Esophagus muscularis mucosa (tissue), 4 donors: ENCODE data around the gene RAB1A. TPM values are rescaled to one million over a fixed set of nuclear protein-coding genes. Genes with fewer than 3 reads are reported as not detected.

Experiments used
- DNase-seq: peaks from one replicate; pipeline ENCODE4 v3.0.0-alpha.2; 2017; ENCODE audit errors: extremely low spot score
- H3K27ac ChIP-seq, 4 donors: fragments of 200-600 bp; sonication (generic); replicated peaks in 1 of 4; 1 replicate in 3 of 4; 2 replicates in 1 of 4; pipeline ENCODE4 v1.5.1; 2016 to 2019; ENCODE audit warnings: mild to moderate bottlenecking in 1 of 4
- H3K27me3 ChIP-seq, 4 donors: fragments of 200-600 bp; sonication (generic); one replicate each; pipeline versions ENCODE4 v1.5.1 to v1.6.0; 2016 to 2019
- H3K36me3 ChIP-seq, 4 donors: fragments of 200-600 bp; sonication (generic); one replicate each; pipeline ENCODE4 v1.5.1; 2016 to 2019
- H3K4me1 ChIP-seq, 4 donors: fragments of 200-600 bp; sonication (generic); one replicate each; pipeline ENCODE4 v1.5.1; 2016 to 2019
- H3K4me3 ChIP-seq, 4 donors: fragments of 200-600 bp; sonication (generic); 1 replicate in 2 of 4; 2 replicates in 2 of 4; pipeline ENCODE4 v1.5.1; 2016 to 2019; ENCODE audit warnings: mild to moderate bottlenecking in 4 of 4, moderate library complexity in 1 of 4
- H3K9me3 ChIP-seq, 4 donors: fragments of 200-600 bp; sonication (generic); 1 replicate in 3 of 4; 2 replicates in 1 of 4; pipeline ENCODE4 v1.5.1; 2016 to 2019
- CTCF ChIP-seq, 3 experiments: fragments of 200-600 bp in 2 of 3; fragments of 450-650 bp in 1 of 3; sonication (generic) in 2 of 3; IDR thresholded peaks; one replicate each; pipeline ENCODE4 v1.5.1; 2017 to 2019; ENCODE audit warnings: antibody characterized with exemption in 3 of 3, mild to moderate bottlenecking in 2 of 3, moderate library complexity in 1 of 3
- EP300 ChIP-seq: sonication (generic); formaldehyde crosslinking; IDR thresholded peaks from one replicate; pipeline ENCODE4 v1.6.1; 2017; ENCODE audit warnings: antibody characterized with exemption
- POLR2A ChIP-seq: fragments of 450-650 bp; IDR thresholded peaks from one replicate; pipeline ENCODE4 v1.6.1; 2017; ENCODE audit warnings: antibody characterized with exemption, moderate library complexity, mild to moderate bottlenecking, low read depth
- POLR2AphosphoS5 ChIP-seq, 2 donors: sonication (generic); formaldehyde crosslinking; IDR thresholded peaks; one replicate each; pipeline ENCODE4 v1.6.1; 2017; ENCODE audit warnings: antibody characterized with exemption in 2 of 2
- WGBS: methylation state at CpG from one replicate; pipeline ENCODE4 v1.1.5; 2018; 5-methylcytosine and 5-hydroxymethylcytosine counted together
- intact Hi-C: fragments of 100-400 bp; cut with DNase I; formaldehyde crosslinking; loops from one replicate; pipeline ENCODE4 v1.15.1; 2023
- total RNA-seq, 4 donors: library from RNA; depleted of rRNA; stranded (reverse); fragments of >200 nt; gene quantifications; one replicate each; pipeline versions ENCODE4 v1.1.0 to v1.2.1, GENCODE V29; 2016

The RAB1A gene
- total RNA-seq, 4 donors from 2014 or later, result 72.1 to 91.4 (median 86.0) TPM

- intact Hi-C loops, result no loop called here
- Histone ChIP-seq H3K4me3 (no peak overlapping the region), H3K27ac (no peak overlapping the region), H3K9me3 (no peaks in the 10 kb centered on the region), H3K27me3 (no peaks in the 10 kb centered on the region), H3K36me3 (no peaks in the 10 kb centered on the region), H3K4me1 (peaks cover 6 to 10% (median 9%) of the 10 kb centered on the region in 4 donors)
- no peak for DNase-seq
- TF ChIP-seq POLR2A (no peak), EP300 (no peak), POLR2AphosphoS5 (IDR thresholded peaks at IDR 0.05) (no peak), CTCF (IDR thresholded peaks at IDR 0.05) (no peak)
- WGBS, result 91% methylated on average over 3 of the region's 3 CpGs
Measured at GRCh38 chr2:65050931-65051330, 79.0 kb downstream of the RAB1A start.

- Histone ChIP-seq H3K4me1 (no peaks in the 10 kb centered on the region), H3K36me3 (no peaks in the 10 kb centered on the region), H3K27ac (no peak overlapping the region), H3K27me3 (no peaks in the 10 kb centered on the region), H3K9me3 (no peaks in the 10 kb centered on the region), H3K4me3 (no peak overlapping the region)
- intact Hi-C loops, result no loop called here
- TF ChIP-seq EP300 (no peak), POLR2AphosphoS5 (IDR thresholded peaks at IDR 0.05) (no peak), CTCF (IDR thresholded peaks at IDR 0.05) (no peak)
- DNase-seq, result no peak
- WGBS, result 90% methylated on average over 1 of the region's 1 CpG
Measured at GRCh38 chr2:65049010-65049639, 80.8 kb downstream of the RAB1A start.

GRCh38 chr2:65046633-65047407 is 83.1 kb downstream of the RAB1A start:
- Histone ChIP-seq H3K9me3 (no peaks in the 10 kb centered on the region), H3K36me3 (no peaks in the 10 kb centered on the region), H3K4me3 (no peak overlapping the region), H3K4me1 (no peaks in the 10 kb centered on the region), H3K27me3 (no peaks in the 10 kb centered on the region), H3K27ac (no peak overlapping the region)
- TF ChIP-seq CTCF (IDR thresholded peaks at IDR 0.05) (no peak), POLR2A (no peak), POLR2AphosphoS5 (IDR thresholded peaks at IDR 0.05) (no peak), EP300 (no peak)
- WGBS, result 92% methylated on average over 11 of the region's 11 CpGs
- intact Hi-C loops, result no loop called here
- no peak for DNase-seq

- H3K4me3 ChIP-seq, result no peak overlapping the region
Measured at GRCh38 chr2:65045651-65046050, 84.3 kb downstream of the RAB1A start.

More at GRCh38 chr2:65045651-65046050, 84.3 kb downstream of the RAB1A start:
- Histone ChIP-seq H3K27me3 (no peaks in the 10 kb centered on the region), H3K4me1 (no peaks in the 10 kb centered on the region), H3K36me3 (no peaks in the 10 kb centered on the region), H3K9me3 (no peaks in the 10 kb centered on the region), H3K27ac (no peak overlapping the region)
- WGBS, result 76% methylated on average over 10 of the region's 10 CpGs
- DNase-seq, result no peak
- intact Hi-C loops, result no loop called here
- no peak for TF ChIP-seq CTCF (IDR thresholded peaks at IDR 0.05)
- no peak for TF ChIP-seq EP300
- no peak for TF ChIP-seq POLR2AphosphoS5 (IDR thresholded peaks at IDR 0.05)
- TF ChIP-seq POLR2A, result no peak
